HG02610 (cell line): ENCODE measurements around the gene USP25.

Experiments used
- ATAC-seq: cut with Tn5 transposase; IDR thresholded peaks from one replicate; pipeline ENCODE4 v1.9.1; 2021; ENCODE audit warnings: mild to moderate bottlenecking, moderate library complexity; ENCODE audit not compliant: unreplicated experiment

Gene USP25

GRCh38 chr21:15755125-15755524 is 25.3 kb downstream of the USP25 start:
- no peak for ATAC-seq

- no peak for ATAC-seq
Observed at GRCh38 chr21:15759469-15759868, 29.7 kb downstream of the USP25 start.

GRCh38 chr21:15761507-15762100 is 31.8 kb downstream of the USP25 start:
- no peak for ATAC-seq

- ATAC-seq: no peak
Observed at GRCh38 chr21:15763359-15763758, 33.6 kb downstream of the USP25 start.

GRCh38 chr21:15764878-15765277 is 35.1 kb downstream of the USP25 start:
- no peak for ATAC-seq

- ATAC-seq: no peak
Observed at GRCh38 chr21:15766952-15767603, 37.3 kb downstream of the USP25 start.

GRCh38 chr21:15768045-15768601 is 38.3 kb downstream of the USP25 start:
- ATAC-seq: no peak

GRCh38 chr21:15768853-15769252 is 39.1 kb downstream of the USP25 start:
- ATAC-seq: no peak

GRCh38 chr21:15771311-15771710 is 41.5 kb downstream of the USP25 start:
- no peak for ATAC-seq

GRCh38 chr21:15772654-15773053 is 42.9 kb downstream of the USP25 start:
- ATAC-seq: no peak

- no peak for ATAC-seq
Observed at GRCh38 chr21:15774590-15774989, 44.8 kb downstream of the USP25 start.

- no peak for ATAC-seq
Observed at GRCh38 chr21:15775291-15775690, 45.5 kb downstream of the USP25 start.

- ATAC-seq: no peak
Observed at GRCh38 chr21:15775981-15776380, 46.2 kb downstream of the USP25 start.

- no peak for ATAC-seq
Observed at GRCh38 chr21:15776818-15777217, 47.0 kb downstream of the USP25 start.

GRCh38 chr21:15781986-15782385 is 52.2 kb downstream of the USP25 start:
- no peak for ATAC-seq

GRCh38 chr21:15788847-15789523 is 59.2 kb downstream of the USP25 start:
- no peak for ATAC-seq

- no peak for ATAC-seq
Observed at GRCh38 chr21:15793109-15793508, 63.3 kb downstream of the USP25 start.

GRCh38 chr21:15793550-15794235 is 63.9 kb downstream of the USP25 start:
- no peak for ATAC-seq

- no peak for ATAC-seq
Observed at GRCh38 chr21:15794277-15794912, 64.6 kb downstream of the USP25 start.

- ATAC-seq: no peak
Observed at GRCh38 chr21:15795533-15795932, 65.8 kb downstream of the USP25 start.
